ENCODE data around the gene TOE1.
"Not testable (repeated sequence)": the region's sequence is repeated elsewhere in the genome, so short reads cannot be mapped to it uniquely, and the experiment has no call there.

Gene TOE1

DNA sequence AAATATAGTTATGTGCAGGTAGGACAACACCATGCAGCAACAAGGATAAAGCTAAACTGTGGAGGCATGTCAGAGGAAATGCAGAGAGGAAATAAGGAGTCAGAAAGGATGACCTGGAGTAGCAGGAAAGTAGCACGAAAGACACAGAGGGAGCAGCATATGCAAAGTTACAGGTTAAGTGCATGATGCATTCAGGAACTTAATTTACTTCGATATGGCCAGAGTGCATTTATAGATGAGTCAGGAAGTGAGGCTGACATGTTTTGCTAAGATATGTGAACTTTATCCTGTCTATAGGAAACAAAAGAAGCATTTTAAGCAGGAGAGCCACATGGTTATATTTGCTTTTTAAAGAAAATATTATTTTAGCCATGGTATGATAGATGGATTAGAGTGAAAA, 15.7 kb downstream of the TOE1 start:
- no peak for DNase-seq (ENCODE audit: low read depth)

DNA sequence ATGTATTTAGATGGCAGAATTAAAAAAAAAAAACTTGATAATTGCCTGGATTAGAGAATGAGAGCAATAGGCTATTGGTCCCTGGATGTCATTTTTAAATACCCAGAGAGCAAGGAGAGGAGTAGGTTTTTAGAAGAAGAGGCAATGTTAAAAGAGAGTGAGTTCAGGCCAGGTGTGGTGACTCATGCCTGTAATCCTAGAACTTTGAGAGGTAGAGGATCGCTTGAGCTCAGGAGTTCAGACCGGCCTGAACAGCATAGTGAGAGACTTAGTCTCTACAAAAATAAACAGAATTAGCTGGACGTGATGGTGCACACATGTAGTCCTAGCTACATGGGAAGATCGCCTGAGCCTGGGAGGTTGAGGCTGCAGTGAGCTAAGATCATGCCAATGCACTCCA, 16.2 kb downstream of the TOE1 start:
- DNase-seq (ENCODE audit: low read depth): no peak

DNA sequence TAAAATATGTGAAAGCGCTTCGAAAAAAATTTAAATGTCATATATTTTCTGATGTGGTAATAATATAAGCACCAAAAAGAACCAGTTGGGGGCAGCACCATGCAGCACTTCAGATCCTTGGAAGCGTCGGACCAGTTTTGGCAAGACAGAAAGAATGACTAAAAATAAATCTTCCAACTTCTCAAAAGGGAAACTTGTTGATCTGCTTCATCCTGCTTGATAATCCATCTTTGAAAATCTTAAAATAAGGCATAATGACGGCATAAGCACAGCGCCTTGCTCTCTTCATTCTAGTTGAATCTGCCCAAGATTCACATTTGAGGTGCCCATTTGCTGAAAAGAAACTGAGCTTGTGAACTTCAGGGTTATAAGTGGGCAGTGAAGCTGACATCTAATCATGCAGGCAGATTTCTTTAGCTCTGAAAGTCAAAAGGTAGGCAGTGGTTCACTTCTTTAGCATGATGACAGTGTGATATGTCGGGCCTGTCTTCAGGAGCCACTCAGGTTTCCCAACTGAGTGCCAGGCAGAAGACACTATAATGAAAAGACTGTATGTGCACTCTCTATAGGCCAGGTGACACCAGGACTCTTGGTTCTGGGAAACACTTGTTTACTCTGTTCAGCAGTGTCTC, 20.0 kb downstream of the TOE1 start:
- peak; percentile 27 for DNase-seq (ENCODE audit: low read depth)

- not testable (repeated sequence) for DNase-seq (ENCODE audit: low read depth)
Measured at GRCh38 chr1:45360981-45361380, 21.0 kb downstream of the TOE1 start.

DNA sequence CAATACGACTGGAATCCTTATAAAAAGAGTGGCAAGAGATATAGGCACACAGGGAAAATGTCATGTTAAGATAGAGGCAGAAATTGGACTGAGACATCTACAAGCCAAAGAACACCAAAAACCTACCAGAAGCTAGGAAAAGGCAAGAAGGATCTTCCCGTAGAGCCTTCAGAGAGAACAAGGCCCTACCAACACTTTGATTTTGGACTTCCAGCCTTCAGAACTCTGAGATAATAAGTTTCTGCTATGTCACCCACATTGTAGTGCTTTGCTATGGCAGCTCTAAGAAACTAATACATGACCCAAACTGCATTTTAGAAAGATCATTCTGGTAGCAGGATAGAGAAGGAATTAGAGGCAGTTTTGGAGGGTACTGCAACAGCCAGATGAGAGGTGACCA, 24.3 kb downstream of the TOE1 start:
- DNase-seq (ENCODE audit: low read depth): no peak

GRCh38 chr1:45365051-45365450, 25.1 kb downstream of the TOE1 start:
- DNase-seq (ENCODE audit: low read depth): no peak

DNA sequence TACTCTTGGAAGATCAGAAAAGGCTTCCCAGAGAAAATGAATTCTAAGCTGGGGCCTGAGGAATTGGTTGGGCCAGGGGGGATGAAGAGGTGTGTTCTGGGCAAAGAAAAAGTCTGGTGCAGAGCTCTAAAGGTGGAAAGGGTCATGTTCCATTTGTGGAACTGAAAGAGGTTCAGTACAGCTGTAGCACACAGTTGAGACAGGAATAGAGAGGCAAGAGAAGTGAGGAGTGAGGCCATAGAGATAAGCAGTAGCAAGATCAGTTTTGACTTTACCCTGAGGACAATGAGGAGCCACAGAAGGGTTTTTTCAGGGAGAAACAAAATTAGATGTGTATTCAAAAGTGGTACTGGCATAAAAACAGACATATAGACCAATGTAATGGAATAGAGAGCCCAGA, 30.6 kb downstream of the TOE1 start:
- DNase-seq (ENCODE audit: low read depth): no peak

- no peak for DNase-seq (ENCODE audit: low read depth)
Measured at GRCh38 chr1:45373573-45373972, 33.6 kb downstream of the TOE1 start.

DNA sequence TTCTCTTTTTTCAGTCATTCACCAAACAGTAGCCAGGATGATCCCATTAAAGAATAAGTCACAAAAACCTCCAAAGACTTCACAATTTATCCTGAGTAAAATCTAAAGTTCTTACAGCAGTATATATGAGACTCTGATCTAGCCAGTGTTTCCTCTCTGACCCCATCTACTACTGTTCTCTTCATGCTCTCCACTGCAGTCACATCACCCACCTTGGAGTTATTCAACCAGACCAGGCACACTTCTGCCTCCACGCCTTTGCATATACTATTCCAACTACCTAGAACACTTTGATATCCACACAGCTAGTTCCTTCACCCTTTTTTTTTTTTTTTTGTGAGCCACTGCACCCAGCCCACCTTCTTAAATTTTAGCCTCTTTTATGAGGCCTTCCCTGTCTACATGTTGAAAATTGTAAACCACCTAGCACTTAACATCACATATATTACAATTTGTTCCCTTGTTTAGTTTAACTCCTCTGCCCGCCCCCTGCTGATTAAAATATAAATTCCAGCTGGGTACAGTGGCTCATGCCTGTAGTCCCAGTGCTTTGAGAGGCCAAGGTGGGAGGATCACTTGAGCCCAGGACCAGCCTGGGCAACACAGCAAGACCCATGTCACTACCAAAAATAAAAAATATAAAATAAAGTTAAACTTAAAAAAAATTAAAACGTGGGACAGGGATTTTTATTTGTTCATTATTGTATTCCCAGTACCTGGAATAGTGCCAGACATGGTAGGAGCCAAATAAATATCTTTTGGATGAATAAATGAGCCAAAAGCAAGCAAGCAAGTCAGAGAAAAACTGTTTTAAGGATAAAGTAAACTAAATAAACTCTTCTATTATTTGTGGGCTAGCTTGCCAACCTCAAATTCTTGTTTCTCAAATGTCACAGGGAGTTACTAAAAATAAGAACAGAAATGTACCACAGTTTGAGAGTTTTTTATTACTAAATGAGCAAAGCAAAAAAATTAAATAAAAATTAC, 35.4 kb downstream of the TOE1 start:
- no peak for DNase-seq (ENCODE audit: low read depth)

DNA sequence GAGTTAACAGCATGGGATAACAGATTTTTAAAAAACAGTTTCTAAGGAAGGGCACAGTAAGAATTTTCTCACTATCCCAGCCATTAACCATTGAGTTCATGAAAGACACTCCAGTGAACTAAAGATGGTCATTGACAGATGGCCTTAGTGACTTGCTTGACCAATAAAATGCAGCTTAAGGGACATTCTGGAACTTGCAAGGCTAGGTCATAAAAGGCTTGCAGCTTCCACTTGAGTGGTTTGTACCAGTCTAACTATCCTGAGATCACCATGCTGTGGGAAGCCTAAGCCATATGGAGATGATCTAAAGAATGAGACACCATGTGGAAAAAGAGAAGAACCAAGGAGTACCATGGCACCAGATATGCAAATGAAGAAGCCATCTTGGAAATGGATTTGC, 38.2 kb downstream of the TOE1 start:
- DNase-seq (ENCODE audit: low read depth): no peak

GRCh38 chr1:45379524-45379923, 39.6 kb downstream of the TOE1 start:
- no peak for DNase-seq (ENCODE audit: low read depth)

- DNase-seq (ENCODE audit: low read depth): no peak
Measured at GRCh38 chr1:45380125-45380524, 40.2 kb downstream of the TOE1 start.

DNA sequence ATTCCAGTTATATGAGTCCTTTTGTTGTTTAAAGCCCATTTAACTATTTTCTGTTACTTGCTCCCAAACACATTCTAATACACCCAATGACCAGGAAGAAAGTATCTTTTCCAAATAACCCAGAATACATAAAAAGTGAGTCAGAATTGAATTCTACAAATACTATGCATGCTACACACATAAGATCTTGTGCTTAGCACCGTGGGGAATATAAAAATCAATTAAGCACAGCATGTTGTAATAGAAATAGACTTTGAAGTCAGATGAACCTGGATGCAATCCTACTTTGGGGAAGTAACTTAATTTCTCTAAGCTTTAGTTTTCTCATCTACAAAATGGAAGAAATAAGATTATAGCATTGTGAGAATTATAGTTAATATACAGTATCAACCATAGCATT, 40.8 kb downstream of the TOE1 start:
- DNase-seq (ENCODE audit: low read depth): no peak

DNA sequence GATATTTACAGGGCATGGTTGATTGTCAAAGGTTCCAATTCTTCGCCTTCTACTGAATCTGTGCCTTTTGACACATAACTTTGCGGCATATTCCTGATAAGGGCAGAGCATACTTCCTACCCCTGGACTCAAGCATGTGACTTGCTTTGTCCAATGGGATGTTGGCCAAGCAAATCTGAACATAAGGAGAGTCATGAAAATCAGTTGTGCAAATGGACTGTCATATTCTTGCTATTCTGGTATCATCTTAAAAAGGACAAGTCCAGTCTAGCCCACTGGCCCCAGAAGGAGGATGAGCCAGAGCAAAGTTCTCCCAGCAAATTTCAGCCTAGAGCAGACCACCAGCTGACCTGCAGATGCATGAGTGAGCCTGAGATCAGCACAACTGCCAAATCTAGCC, 41.3 kb downstream of the TOE1 start:
- DNase-seq (ENCODE audit: low read depth): no peak

- no peak for DNase-seq (ENCODE audit: low read depth)
Measured at GRCh38 chr1:45383191-45383590, 43.2 kb downstream of the TOE1 start.

GRCh38 chr1:45384213-45384612, 44.2 kb downstream of the TOE1 start:
- DNase-seq (ENCODE audit: low read depth): not testable (repeated sequence)

DNA sequence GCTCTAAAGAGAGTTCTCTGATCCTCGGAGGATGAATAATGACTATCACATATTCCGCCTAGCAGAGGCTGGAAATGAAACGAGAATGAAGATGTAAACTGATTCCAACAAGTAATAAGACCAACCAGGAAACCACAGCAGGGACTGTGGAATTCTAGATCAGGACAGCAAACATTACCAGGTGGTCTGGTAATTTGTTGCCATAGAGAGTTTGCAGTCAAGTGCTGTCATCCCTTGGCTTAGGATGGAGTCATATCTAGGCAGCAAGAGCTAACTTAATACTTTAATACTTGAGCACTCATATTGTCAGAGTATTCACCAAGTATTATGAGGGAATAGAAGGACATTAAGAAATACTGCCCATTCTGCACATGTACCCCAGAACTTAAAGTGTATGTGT, 45.3 kb downstream of the TOE1 start:
- no peak for DNase-seq (ENCODE audit: low read depth)

GRCh38 chr1:45386219-45386618, 46.2 kb downstream of the TOE1 start:
- DNase-seq (ENCODE audit: low read depth): no peak

All from T follicular helper cell (primary cell).